SK-N-SH treated with all-trans-retinoic acid at 6 μM for 48 hours (cell line): ENCODE data around the gene B4GALT2.
A peak's percentile ranks its signal among the peaks of the same experiment; 100 is the strongest.

Experiments
- ATAC-seq: fragments of 200-7000 bp; cut with Tn5 transposase; 3 replicates; pipeline ENCODE4 v1.9.1; 2020; ENCODE audit warnings: mild to moderate bottlenecking, moderate library complexity
- ARNTL ChIP-seq: fragments of 450-650 bp; formaldehyde crosslinking; IDR thresholded peaks from 2 replicates; pipeline ENCODE4 v1.5.0; 2020; ENCODE audit warnings: low read depth, mild to moderate bottlenecking, moderate library complexity, borderline replicate concordance
- BACH2 ChIP-seq: fragments of 250-450 bp; sonication (Bioruptor Pico); IDR thresholded peaks from 2 replicates; pipeline ENCODE4 v1.9.0; 2021; ENCODE audit warnings: mild to moderate bottlenecking, borderline replicate concordance
- ESRRG ChIP-seq: fragments of 250-450 bp; sonication (Bioruptor Pico); IDR thresholded peaks from 2 replicates; pipeline ENCODE4 v1.6.1; 2021; ENCODE audit warnings: mild to moderate bottlenecking
- GLIS3 ChIP-seq: fragments of 250-450 bp; sonication (Bioruptor Pico); IDR thresholded peaks from 2 replicates; pipeline ENCODE4 v1.5.0; 2020; ENCODE audit warnings: mild to moderate bottlenecking, moderate library complexity
- ISL1 ChIP-seq: fragments of 250-450 bp; sonication (Bioruptor Pico); IDR thresholded peaks from 2 replicates; pipeline ENCODE4 v2.1.2; 2022; ENCODE audit warnings: mild to moderate bottlenecking, moderate library complexity
- OSR1 ChIP-seq: fragments of 250-450 bp; sonication (Bioruptor Pico); IDR thresholded peaks from 2 replicates; pipeline ENCODE4 v1.8.0; 2022; ENCODE audit warnings: moderate library complexity, mild to moderate bottlenecking, inconsistent platforms
- PPARA ChIP-seq: fragments of 250-450 bp; sonication (Bioruptor Pico); IDR thresholded peaks from 2 replicates; pipeline ENCODE4 v1.5.0; 2020; ENCODE audit warnings: mild to moderate bottlenecking, borderline replicate concordance
- SNAI2 ChIP-seq: fragments of 250-450 bp; sonication (Bioruptor Pico); IDR thresholded peaks from 2 replicates; pipeline ENCODE4 v1.5.0; 2020; ENCODE audit warnings: mild to moderate bottlenecking, moderate library complexity
- TCF4 ChIP-seq: fragments of 250-450 bp; sonication (Bioruptor Pico); IDR thresholded peaks from 2 replicates; pipeline ENCODE4 v1.8.0; 2021; ENCODE audit warnings: mild to moderate bottlenecking, moderate library complexity, borderline replicate concordance
- TOX ChIP-seq: fragments of 250-450 bp; sonication (Bioruptor Pico); IDR thresholded peaks from 2 replicates; pipeline ENCODE4 v1.8.0; 2021; ENCODE audit warnings: mild to moderate bottlenecking, moderate library complexity, borderline replicate concordance
- ZC3H10 ChIP-seq: fragments of 250-450 bp; sonication (Bioruptor Pico); IDR thresholded peaks from 2 replicates; pipeline ENCODE4 v1.5.1; 2021; ENCODE audit warnings: mild to moderate bottlenecking, moderate library complexity
- ZFP30 ChIP-seq: fragments of 450-650 bp; formaldehyde crosslinking; IDR thresholded peaks from 2 replicates; pipeline ENCODE4 v1.5.0; 2022; ENCODE audit warnings: mild to moderate bottlenecking, moderate library complexity
- ZNF565 ChIP-seq: fragments of 450-650 bp; formaldehyde crosslinking; conservative IDR thresholded peaks from 2 replicates; pipeline ENCODE4 v1.5.0; 2020; ENCODE audit warnings: low read depth, mild to moderate bottlenecking, moderate library complexity
- ZNF70 ChIP-seq: fragments of 450-650 bp; formaldehyde crosslinking; IDR thresholded peaks from 2 replicates; pipeline ENCODE4 v1.5.0; 2020; ENCODE audit warnings: mild to moderate bottlenecking, moderate library complexity
- TF ChIP-seq, protein P1 (sequence below): fragments of 250-450 bp; sonication (Bioruptor Pico); IDR thresholded peaks from 2 replicates; pipeline ENCODE4 v1.5.1; 2020; ENCODE audit warnings: low read depth, mild to moderate bottlenecking, moderate library complexity
- TF ChIP-seq, protein P2 (sequence below): fragments of 250-450 bp; sonication (Bioruptor Pico); IDR thresholded peaks from 2 replicates; pipeline ENCODE4 v1.8.0; 2021; ENCODE audit warnings: low read depth, mild to moderate bottlenecking, moderate library complexity, borderline replicate concordance
- TF ChIP-seq, protein P3 (sequence below): fragments of 250-450 bp; sonication (Bioruptor Pico); IDR thresholded peaks from 2 replicates; pipeline ENCODE4 v1.5.1; 2021; ENCODE audit warnings: mild to moderate bottlenecking, moderate library complexity
- TF ChIP-seq, protein P4 (sequence below): fragments of 250-450 bp; sonication (Bioruptor Pico); IDR thresholded peaks from 2 replicates; pipeline ENCODE4 v1.5.0; 2020; ENCODE audit warnings: mild to moderate bottlenecking, moderate library complexity
- TF ChIP-seq, protein P5 (sequence below): fragments of 250-450 bp; sonication (Bioruptor Pico); IDR thresholded peaks from 2 replicates; pipeline ENCODE4 v1.8.0; 2020; ENCODE audit warnings: mild to moderate bottlenecking, moderate library complexity, borderline replicate concordance

Gene B4GALT2

DNA sequence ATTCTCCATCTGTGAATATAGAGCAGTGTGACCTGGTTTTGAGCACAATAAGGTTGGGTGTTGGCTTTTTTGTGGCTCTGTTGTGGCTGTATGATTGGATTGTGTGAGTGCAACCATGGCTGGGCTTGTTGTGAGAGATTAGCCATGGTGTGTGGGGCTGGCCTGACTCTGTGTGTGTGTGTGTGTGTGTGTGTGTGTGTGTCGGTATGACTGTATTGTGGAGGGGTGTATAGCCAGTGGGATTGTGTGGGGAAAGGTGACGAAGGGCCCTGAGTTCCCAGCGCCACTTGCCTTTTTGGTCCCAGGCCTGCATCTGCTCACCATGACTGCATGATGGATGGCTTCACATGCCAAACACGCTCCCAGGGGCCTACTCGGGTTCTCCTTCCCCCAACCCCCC, 58.1 kb downstream of the B4GALT2 start:
- TF ChIP-seq, protein P1, sequence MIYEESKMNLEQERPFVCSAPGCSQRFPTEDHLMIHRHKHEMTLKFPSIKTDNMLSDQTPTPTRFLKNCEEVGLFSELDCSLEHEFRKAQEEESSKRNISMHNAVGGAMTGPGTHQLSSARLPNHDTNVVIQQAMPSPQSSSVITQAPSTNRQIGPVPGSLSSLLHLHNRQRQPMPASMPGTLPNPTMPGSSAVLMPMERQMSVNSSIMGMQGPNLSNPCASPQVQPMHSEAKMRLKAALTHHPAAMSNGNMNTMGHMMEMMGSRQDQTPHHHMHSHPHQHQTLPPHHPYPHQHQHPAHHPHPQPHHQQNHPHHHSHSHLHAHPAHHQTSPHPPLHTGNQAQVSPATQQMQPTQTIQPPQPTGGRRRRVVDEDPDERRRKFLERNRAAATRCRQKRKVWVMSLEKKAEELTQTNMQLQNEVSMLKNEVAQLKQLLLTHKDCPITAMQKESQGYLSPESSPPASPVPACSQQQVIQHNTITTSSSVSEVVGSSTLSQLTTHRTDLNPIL (CRISPR knock-in tag), result no peak
- TF ChIP-seq, protein P2, sequence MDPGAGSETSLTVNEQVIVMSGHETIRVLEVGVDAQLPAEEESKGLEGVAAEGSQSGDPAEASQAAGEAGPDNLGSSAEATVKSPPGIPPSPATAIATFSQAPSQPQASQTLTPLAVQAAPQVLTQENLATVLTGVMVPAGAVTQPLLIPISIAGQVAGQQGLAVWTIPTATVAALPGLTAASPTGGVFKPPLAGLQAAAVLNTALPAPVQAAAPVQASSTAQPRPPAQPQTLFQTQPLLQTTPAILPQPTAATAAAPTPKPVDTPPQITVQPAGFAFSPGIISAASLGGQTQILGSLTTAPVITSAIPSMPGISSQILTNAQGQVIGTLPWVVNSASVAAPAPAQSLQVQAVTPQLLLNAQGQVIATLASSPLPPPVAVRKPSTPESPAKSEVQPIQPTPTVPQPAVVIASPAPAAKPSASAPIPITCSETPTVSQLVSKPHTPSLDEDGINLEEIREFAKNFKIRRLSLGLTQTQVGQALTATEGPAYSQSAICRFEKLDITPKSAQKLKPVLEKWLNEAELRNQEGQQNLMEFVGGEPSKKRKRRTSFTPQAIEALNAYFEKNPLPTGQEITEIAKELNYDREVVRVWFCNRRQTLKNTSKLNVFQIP (CRISPR knock-in tag), result no peak
- TF ChIP-seq, protein P3, sequence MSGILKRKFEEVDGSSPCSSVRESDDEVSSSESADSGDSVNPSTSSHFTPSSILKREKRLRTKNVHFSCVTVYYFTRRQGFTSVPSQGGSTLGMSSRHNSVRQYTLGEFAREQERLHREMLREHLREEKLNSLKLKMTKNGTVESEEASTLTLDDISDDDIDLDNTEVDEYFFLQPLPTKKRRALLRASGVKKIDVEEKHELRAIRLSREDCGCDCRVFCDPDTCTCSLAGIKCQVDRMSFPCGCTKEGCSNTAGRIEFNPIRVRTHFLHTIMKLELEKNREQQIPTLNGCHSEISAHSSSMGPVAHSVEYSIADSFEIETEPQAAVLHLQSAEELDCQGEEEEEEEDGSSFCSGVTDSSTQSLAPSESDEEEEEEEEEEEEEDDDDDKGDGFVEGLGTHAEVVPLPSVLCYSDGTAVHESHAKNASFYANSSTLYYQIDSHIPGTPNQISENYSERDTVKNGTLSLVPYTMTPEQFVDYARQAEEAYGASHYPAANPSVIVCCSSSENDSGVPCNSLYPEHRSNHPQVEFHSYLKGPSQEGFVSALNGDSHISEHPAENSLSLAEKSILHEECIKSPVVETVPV, result no peak
- TF ChIP-seq BACH2, result no peak
- TF ChIP-seq OSR1, result no peak
- no peak for TF ChIP-seq ZC3H10 (CRISPR knock-in tag)
- no peak for TF ChIP-seq TCF4
- TF ChIP-seq GLIS3 (CRISPR knock-in tag), result no peak
- TF ChIP-seq SNAI2 (CRISPR knock-in tag), result no peak
- no peak for TF ChIP-seq ZNF70 (CRISPR knock-in tag)
- TF ChIP-seq, protein P4, sequence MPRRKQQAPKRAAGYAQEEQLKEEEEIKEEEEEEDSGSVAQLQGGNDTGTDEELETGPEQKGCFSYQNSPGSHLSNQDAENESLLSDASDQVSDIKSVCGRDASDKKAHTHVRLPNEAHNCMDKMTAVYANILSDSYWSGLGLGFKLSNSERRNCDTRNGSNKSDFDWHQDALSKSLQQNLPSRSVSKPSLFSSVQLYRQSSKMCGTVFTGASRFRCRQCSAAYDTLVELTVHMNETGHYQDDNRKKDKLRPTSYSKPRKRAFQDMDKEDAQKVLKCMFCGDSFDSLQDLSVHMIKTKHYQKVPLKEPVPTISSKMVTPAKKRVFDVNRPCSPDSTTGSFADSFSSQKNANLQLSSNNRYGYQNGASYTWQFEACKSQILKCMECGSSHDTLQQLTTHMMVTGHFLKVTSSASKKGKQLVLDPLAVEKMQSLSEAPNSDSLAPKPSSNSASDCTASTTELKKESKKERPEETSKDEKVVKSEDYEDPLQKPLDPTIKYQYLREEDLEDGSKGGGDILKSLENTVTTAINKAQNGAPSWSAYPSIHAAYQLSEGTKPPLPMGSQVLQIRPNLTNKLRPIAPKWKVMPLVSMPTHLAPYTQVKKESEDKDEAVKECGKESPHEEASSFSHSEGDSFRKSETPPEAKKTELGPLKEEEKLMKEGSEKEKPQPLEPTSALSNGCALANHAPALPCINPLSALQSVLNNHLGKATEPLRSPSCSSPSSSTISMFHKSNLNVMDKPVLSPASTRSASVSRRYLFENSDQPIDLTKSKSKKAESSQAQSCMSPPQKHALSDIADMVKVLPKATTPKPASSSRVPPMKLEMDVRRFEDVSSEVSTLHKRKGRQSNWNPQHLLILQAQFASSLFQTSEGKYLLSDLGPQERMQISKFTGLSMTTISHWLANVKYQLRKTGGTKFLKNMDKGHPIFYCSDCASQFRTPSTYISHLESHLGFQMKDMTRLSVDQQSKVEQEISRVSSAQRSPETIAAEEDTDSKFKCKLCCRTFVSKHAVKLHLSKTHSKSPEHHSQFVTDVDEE (CRISPR knock-in tag), result no peak
- no peak for TF ChIP-seq ZFP30 (CRISPR knock-in tag)
- TF ChIP-seq, protein P5, sequence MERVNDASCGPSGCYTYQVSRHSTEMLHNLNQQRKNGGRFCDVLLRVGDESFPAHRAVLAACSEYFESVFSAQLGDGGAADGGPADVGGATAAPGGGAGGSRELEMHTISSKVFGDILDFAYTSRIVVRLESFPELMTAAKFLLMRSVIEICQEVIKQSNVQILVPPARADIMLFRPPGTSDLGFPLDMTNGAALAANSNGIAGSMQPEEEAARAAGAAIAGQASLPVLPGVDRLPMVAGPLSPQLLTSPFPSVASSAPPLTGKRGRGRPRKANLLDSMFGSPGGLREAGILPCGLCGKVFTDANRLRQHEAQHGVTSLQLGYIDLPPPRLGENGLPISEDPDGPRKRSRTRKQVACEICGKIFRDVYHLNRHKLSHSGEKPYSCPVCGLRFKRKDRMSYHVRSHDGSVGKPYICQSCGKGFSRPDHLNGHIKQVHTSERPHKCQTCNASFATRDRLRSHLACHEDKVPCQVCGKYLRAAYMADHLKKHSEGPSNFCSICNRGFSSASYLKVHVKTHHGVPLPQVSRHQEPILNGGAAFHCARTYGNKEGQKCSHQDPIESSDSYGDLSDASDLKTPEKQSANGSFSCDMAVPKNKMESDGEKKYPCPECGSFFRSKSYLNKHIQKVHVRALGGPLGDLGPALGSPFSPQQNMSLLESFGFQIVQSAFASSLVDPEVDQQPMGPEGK (CRISPR knock-in tag), result no peak
- TF ChIP-seq PPARA (CRISPR knock-in tag), result no peak
- no peak for TF ChIP-seq ZNF565 (CRISPR knock-in tag)
- TF ChIP-seq ESRRG (CRISPR knock-in tag), result no peak
- TF ChIP-seq TOX (CRISPR knock-in tag), result no peak
- TF ChIP-seq ARNTL (CRISPR knock-in tag), result no peak
- ATAC-seq, result peak; percentile 6; the same call in 1 of the 3 replicates

DNA sequence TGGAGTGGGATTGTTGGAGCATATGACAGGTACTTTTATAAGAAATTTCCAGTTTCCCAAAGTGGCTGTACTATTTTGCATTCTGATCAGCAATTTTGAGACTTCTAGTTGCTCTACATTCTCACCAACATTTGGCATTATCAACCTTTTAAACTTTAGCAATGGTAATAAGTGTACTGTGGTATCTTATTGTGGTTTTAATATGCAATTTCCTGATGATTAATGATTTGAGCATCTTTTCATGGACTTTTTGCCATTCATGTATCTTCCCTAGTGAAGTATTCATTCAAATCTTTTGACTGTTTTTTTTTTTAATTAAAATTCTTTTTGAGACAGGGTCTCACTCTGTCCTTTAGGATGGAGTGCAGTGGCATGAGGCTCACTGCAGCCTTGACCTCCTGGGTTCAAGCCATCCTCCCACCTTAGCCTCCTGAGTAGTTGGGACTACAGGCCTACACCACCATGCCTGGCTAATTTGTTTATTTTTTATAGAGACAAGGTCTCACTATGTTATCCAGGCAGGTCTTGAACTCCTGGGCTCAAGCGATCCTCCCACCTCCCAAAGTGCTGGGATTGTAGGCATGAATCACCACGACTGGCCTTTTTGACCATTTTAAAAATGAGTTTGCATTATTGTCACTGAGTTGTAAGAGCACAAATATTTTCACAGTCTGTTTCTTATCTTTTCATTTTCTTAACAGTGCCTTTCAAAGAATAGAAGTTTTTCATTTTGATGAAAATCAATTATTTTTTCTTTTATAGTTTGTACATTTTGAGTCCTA, 60.1 kb downstream of the B4GALT2 start:
- TF ChIP-seq ZNF70 (CRISPR knock-in tag) (no peak), ISL1 (CRISPR knock-in tag) (0 out of 2 replicates have a peak, but pooled peaks have one; percentile 21)
- ATAC-seq, result no peak

DNA sequence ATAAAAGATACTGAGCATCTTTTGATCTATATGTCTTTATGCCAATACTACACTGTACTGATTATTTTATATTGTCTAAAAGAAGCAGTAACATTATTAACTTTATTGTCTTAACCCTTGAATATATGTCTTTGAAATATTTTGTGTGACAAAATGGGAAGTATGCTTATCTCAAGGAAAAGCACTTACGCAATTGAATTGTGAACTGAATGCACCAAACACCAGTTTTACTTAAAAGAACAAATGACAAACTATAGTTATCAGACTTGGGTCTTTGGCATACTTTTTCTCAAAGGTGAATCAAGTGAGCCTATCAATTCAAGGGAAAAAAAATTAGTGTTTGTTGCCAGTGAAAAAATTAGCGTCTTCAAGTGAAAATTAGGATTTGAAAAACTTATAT, 61.4 kb downstream of the B4GALT2 start:
- TF ChIP-seq, protein P2 (CRISPR knock-in tag), result no peak
- TF ChIP-seq ZFP30 (CRISPR knock-in tag) (no peak), ISL1 (CRISPR knock-in tag) (no peak)
- ATAC-seq, result no peak
